ENCODE results near the gene SMIM22. TPM values are rescaled to one million over a fixed set of nuclear protein-coding genes. Genes with fewer than 3 reads are reported as not detected.
A peak's percentile ranks its signal among the peaks of the same experiment; 100 is the strongest.

The SMIM22 gene
- total RNA-seq, 1 donor from 2014 or later: 27.7 TPM

DNA sequence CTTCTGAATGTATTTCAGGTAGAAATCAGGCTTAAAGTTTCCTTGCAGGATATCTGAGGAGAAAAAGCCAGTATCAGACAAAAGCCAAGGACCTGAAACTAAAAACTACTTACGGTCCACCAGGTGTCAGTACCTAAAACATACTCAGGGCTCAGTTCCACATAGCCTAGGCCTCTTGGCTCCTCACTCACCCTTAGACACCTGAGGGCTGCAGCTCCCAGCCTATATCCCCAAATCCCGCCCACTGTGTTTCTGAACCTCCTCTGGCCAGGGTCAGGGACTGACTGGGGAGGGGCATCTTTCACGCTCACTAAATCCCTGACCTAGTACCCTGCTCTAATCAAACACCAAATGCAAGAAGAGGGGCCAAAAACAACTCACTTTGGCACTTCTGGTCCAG is 16.1 kb downstream of the SMIM22 start:
- Histone ChIP-seq H3K4me3 (no peak overlapping the region), H3K36me3 (peaks cover 99% of the 10 kb centered on the region), H3K27ac (no peak overlapping the region), H3K9me3 (no peaks in the 10 kb centered on the region), H3K27me3 (ENCODE audit: low read depth) (no peaks in the 10 kb centered on the region), H3K4me1 (no peaks in the 10 kb centered on the region)
- DNase-seq (no peak), ATAC-seq (peak in 1 of 2 donors; percentile 23)
- intact Hi-C loops (cut with DNase I): no loop called here
- TF ChIP-seq, protein P1, sequence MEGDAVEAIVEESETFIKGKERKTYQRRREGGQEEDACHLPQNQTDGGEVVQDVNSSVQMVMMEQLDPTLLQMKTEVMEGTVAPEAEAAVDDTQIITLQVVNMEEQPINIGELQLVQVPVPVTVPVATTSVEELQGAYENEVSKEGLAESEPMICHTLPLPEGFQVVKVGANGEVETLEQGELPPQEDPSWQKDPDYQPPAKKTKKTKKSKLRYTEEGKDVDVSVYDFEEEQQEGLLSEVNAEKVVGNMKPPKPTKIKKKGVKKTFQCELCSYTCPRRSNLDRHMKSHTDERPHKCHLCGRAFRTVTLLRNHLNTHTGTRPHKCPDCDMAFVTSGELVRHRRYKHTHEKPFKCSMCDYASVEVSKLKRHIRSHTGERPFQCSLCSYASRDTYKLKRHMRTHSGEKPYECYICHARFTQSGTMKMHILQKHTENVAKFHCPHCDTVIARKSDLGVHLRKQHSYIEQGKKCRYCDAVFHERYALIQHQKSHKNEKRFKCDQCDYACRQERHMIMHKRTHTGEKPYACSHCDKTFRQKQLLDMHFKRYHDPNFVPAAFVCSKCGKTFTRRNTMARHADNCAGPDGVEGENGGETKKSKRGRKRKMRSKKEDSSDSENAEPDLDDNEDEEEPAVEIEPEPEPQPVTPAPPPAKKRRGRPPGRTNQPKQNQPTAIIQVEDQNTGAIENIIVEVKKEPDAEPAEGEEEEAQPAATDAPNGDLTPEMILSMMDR (IDR thresholded peaks at IDR 0.05): no peak

GRCh38 chr16:4811773-4812172 is 16.6 kb downstream of the SMIM22 start:
- intact Hi-C loops (cut with DNase I): no loop called here
- Histone ChIP-seq H3K27ac (no peak overlapping the region), H3K4me1 (no peaks in the 10 kb centered on the region), H3K4me3 (no peak overlapping the region), H3K27me3 (ENCODE audit: low read depth) (no peaks in the 10 kb centered on the region), H3K9me3 (no peaks in the 10 kb centered on the region), H3K36me3 (peaks cover 99% of the 10 kb centered on the region)
- no peak for DNase-seq
- peak in 1 of 2 donors; percentile 15 for ATAC-seq
- TF ChIP-seq, protein P1 (IDR thresholded peaks at IDR 0.05): no peak

DNA sequence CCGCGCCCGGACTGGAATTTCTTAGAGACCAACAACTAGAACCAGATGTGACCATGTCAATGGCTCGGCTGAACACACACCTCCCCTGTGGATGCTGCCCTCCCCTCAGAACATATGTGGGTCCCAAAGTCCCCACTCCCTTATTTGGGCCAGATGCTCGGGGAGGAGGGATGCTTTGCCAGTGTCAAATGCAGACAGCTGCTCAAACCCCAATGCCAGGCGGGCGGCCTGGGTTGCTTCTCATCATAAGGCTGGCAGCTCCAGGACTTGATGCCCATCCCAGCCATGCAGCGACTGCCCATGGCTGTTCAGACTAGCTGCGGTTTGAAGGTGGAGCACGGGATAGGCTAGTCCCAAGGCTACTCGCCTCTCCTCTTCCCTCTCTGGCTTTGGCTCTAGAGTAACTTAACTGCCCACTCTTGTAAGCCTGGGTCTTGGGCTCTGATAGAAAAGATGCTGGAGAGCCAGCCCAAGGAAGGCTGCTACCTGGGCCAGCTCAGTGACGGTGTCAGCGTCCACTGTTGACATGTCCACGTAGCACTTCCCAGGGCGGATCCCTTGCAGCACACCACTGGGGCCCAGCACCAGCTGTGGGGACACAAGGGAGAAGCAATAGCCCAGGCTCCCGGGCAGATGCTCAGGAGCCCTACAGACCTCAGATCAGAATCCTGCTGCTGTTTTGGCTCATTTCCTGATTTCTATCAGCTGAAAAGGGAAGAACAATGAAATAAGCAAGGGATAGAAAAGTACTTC is 18.3 kb downstream of the SMIM22 start:
- peaks cover 100% of the 10 kb centered on the region for H3K36me3 ChIP-seq
- no peak overlapping the region for H3K27ac ChIP-seq
- intact Hi-C loops (cut with DNase I): no loop called here
- H3K4me1 ChIP-seq: no peaks in the 10 kb centered on the region
- ATAC-seq: no peak
- TF ChIP-seq, protein P1 (IDR thresholded peaks at IDR 0.05): no peak
- DNase-seq: no peak
- H3K4me3 ChIP-seq: no peak overlapping the region
- H3K27me3 ChIP-seq (ENCODE audit: low read depth): no peaks in the 10 kb centered on the region
- no peaks in the 10 kb centered on the region for H3K9me3 ChIP-seq

DNA sequence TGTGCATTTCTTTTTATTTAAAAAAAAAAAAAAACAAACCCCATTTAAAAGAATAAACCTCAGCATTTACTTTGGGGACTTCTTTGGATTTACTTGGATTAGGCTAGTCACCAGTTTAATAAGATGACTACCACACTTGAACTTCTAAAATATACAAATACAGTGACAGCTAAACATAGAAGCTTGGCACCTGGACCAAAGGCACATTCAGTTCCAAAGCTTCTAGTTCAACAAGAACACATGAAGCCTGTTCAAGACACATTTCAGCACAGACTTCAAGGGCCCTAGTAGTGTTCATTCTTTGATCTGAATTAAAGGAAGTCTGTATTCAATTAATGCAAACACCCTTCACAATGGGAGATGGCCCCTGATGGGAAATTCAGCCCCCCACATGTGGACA is 18.9 kb downstream of the SMIM22 start:
- no peak overlapping the region for H3K4me3 ChIP-seq
- DNase-seq: no peak
- H3K9me3 ChIP-seq: no peaks in the 10 kb centered on the region
- no peaks in the 10 kb centered on the region for H3K27me3 ChIP-seq (ENCODE audit: low read depth)
- H3K36me3 ChIP-seq: peaks cover 100% of the 10 kb centered on the region
- TF ChIP-seq, protein P1 (IDR thresholded peaks at IDR 0.05): no peak
- no peaks in the 10 kb centered on the region for H3K4me1 ChIP-seq
- H3K27ac ChIP-seq: no peak overlapping the region
- intact Hi-C loops (cut with DNase I): no loop called here
- no peak for ATAC-seq

- TF ChIP-seq, protein P1 (IDR thresholded peaks at IDR 0.05): no peak
- DNase-seq: no peak
- Histone ChIP-seq H3K4me3 (no peak overlapping the region), H3K9me3 (no peaks in the 10 kb centered on the region), H3K4me1 (no peaks in the 10 kb centered on the region), H3K27ac (no peak overlapping the region), H3K36me3 (peaks cover 100% of the 10 kb centered on the region), H3K27me3 (ENCODE audit: low read depth) (no peaks in the 10 kb centered on the region)
- ATAC-seq: no peak
- intact Hi-C loops (cut with DNase I): no loop called here
These were observed 19.5 kb downstream of the SMIM22 start for GRCh38 chr16:4814542-4815173.

All from lower lobe of right lung (tissue), 2 donors.